ENCODE measurements around the gene LRRC28. TPM values are rescaled to one million over a fixed set of nuclear protein-coding genes. Genes with fewer than 3 reads are reported as not detected.

The LRRC28 gene
- total RNA-seq, 1 donor from 2014 or later: 22.9 TPM

DNA sequence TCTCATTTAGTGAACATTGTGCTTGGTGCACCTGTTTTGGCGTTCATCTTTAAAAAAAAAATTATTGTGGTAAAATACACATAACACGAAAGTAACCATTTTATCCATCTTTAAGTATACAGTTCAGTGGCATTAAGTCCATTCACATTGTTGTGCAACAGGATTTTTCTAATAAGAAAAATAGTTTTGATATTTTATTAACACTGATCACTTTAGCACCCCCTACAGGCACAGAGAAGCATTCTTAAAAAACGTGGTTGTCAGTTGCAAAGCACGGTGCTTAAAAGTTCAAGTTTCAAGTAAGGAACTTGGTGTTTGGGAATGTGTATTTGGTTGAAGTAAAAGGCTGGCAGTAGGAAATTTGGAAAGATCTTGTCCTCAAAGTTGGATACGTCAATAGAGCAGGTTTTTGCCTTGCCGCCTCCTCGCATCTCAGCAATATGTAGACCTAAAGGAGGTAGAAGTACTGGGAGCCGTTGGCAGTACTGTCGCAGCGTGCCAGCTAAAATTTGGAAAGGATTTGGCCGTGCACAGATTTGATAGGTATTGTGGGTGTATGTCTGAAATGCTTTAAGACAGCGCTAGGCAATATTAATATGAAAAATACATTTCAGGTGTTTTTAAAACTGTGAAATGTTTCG lies 110.4 kb downstream of the LRRC28 start:
- H3K4me1 ChIP-seq: no peaks in the 10 kb centered on the region
- peaks cover 24% of the 10 kb centered on the region for H3K36me3 ChIP-seq
- H3K27ac ChIP-seq (replicated peaks): no peak overlapping the region
- TF ChIP-seq CTCF (IDR thresholded peaks at IDR 0.05; ENCODE audit: borderline replicate concordance): peak; percentile 61
- DNase-seq: no peak
- intact Hi-C loops (cut with micrococcal nuclease): no loop called here
- no peak overlapping the region for H3K4me3 ChIP-seq
- no peaks in the 10 kb centered on the region for H3K27me3 ChIP-seq (ENCODE audit: low read depth)
- H3K9me3 ChIP-seq (replicated peaks): peaks cover 5% of the 10 kb centered on the region

DNA sequence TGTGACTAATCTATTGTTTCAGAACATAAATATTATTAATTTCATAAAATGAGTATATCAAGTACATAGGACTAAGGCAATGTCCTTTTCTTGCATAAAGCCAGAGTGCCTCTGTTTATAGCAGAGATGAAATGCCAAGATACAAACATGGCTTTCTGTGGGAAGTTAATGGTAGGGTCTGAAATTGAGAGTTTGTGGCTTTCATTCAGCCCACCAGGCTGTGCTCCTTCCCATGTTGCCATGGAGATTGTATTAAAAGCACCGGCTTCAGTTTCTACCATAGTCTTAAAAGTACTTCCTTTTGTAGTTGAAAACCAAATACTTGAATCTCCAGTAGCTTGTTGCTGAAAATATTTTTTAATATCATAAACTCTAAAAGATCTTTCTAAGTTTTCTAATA lies 114.0 kb downstream of the LRRC28 start:
- Histone ChIP-seq H3K9me3 (replicated peaks) (peaks cover 22% of the 10 kb centered on the region), H3K36me3 (peaks cover 48% of the 10 kb centered on the region), H3K27ac (replicated peaks) (no peak overlapping the region), H3K4me1 (no peaks in the 10 kb centered on the region), H3K27me3 (ENCODE audit: low read depth) (no peaks in the 10 kb centered on the region), H3K4me3 (no peak overlapping the region)
- no peak for TF ChIP-seq CTCF (IDR thresholded peaks at IDR 0.05; ENCODE audit: borderline replicate concordance)
- intact Hi-C loops (cut with micrococcal nuclease): no loop called here
- no peak for DNase-seq

- no peak for TF ChIP-seq CTCF (IDR thresholded peaks at IDR 0.05; ENCODE audit: borderline replicate concordance)
- Histone ChIP-seq H3K27ac (replicated peaks) (no peak overlapping the region), H3K27me3 (ENCODE audit: low read depth) (no peaks in the 10 kb centered on the region), H3K36me3 (peaks cover 48% of the 10 kb centered on the region), H3K4me1 (peaks cover 1% of the 10 kb centered on the region), H3K4me3 (no peak overlapping the region), H3K9me3 (replicated peaks) (peaks cover 22% of the 10 kb centered on the region)
- no peak for DNase-seq
- intact Hi-C loops (cut with micrococcal nuclease): no loop called here
Observed at GRCh38 chr15:99366013-99366412, 114.7 kb downstream of the LRRC28 start.

GRCh38 chr15:99368743-99369142 lies 117.5 kb downstream of the LRRC28 start:
- H3K4me3 ChIP-seq: no peak overlapping the region
- H3K4me1 ChIP-seq: peaks cover 4% of the 10 kb centered on the region
- no peak for TF ChIP-seq CTCF (IDR thresholded peaks at IDR 0.05; ENCODE audit: borderline replicate concordance)
- H3K27me3 ChIP-seq (ENCODE audit: low read depth): no peaks in the 10 kb centered on the region
- H3K27ac ChIP-seq (replicated peaks): no peak overlapping the region
- peaks cover 47% of the 10 kb centered on the region for H3K36me3 ChIP-seq
- intact Hi-C loops (cut with micrococcal nuclease): no loop called here
- no peak for DNase-seq
- peaks cover 22% of the 10 kb centered on the region for H3K9me3 ChIP-seq (replicated peaks)

- Histone ChIP-seq H3K27me3 (ENCODE audit: low read depth) (no peaks in the 10 kb centered on the region), H3K27ac (replicated peaks) (no peak overlapping the region), H3K4me3 (no peak overlapping the region), H3K4me1 (peaks cover 4% of the 10 kb centered on the region), H3K36me3 (peaks cover 42% of the 10 kb centered on the region), H3K9me3 (replicated peaks) (peaks cover 27% of the 10 kb centered on the region)
- no peak for DNase-seq
- TF ChIP-seq CTCF (IDR thresholded peaks at IDR 0.05; ENCODE audit: borderline replicate concordance): no peak
- intact Hi-C loops (cut with micrococcal nuclease): no loop called here
Observed at GRCh38 chr15:99369196-99369595, 117.9 kb downstream of the LRRC28 start.

Measured in left ventricle myocardium inferior (tissue), 1 donor.